Endothelial cell of umbilical vein (primary cell): ENCODE results near the gene SPANXN2. TPM values are rescaled to one million over a fixed set of nuclear protein-coding genes. Genes with fewer than 3 reads are reported as not detected.

Experiments
- BruUV-seq: library from RNA; stranded (reverse); fragments of 400-500 nt; replicated peaks from 2 replicates; lab custom pipeline; 2021; lab: Mats Ljungman, UMichigan
- CTCF ChIA-PET: fragments of 300-600, 350-600 bp; sonication (Branson Sonifier 250); formaldehyde crosslinking; loops from one replicate; lab custom pipeline; 2021; ENCODE audit warnings: antibody characterized with exemption, inconsistent platforms; lab: Charles Lee
- POLR2A ChIA-PET: fragments of 300-600, 350-600 bp; sonication (Branson Sonifier 250); formaldehyde crosslinking; loops from one replicate; lab custom pipeline; 2021; ENCODE audit warnings: antibody characterized with exemption, inconsistent platforms; lab: Charles Lee
- DNase-seq: peaks from one replicate; pipeline ENCODE4 v3.0.0-alpha.2; 2011; ENCODE audit warnings: low read depth, low spot score
- FAIRE-seq: peaks from 2 replicates; lab custom pipeline; 2011; peaks lifted over from hg19 to GRCh38; lab: Jason Lieb, UNC
- H2AFZ ChIP-seq: 2 replicates; pipeline ENCODE4 v1.6.0; 2012; ENCODE audit warnings: low read depth, low read length, control low read depth, inconsistent platforms
- H3K27ac ChIP-seq: 2 replicates; pipeline ENCODE4 v1.5.1; 2011; ENCODE audit warnings: low read depth, mild to moderate bottlenecking, control low read depth, low read length, moderate library complexity; ENCODE audit not compliant: insufficient read depth
- H3K27me3 ChIP-seq, 2 experiments: 2 replicates each; pipeline versions ENCODE4 v1.6.0 to v1.6.1; 2011; ENCODE audit warnings: low read length in 2 of 2, mixed read lengths in 1 of 2; ENCODE audit not compliant: control insufficient read depth in 2 of 2, insufficient read depth in 2 of 2
- H3K36me3 ChIP-seq, 2 experiments: 2 replicates in 1 of 2; 3 replicates in 1 of 2; pipeline ENCODE4 v1.5.1; 2011; ENCODE audit warnings: low read length in 2 of 2, mild to moderate bottlenecking in 1 of 2, moderate library complexity in 1 of 2; ENCODE audit not compliant: control insufficient read depth in 2 of 2, insufficient read depth in 2 of 2; ENCODE audit errors: extremely low read depth in 1 of 2
- H3K4me1 ChIP-seq: 3 replicates; pipeline ENCODE4 v1.5.1; 2011; ENCODE audit warnings: mild to moderate bottlenecking, low read length; ENCODE audit not compliant: control insufficient read depth, insufficient read depth; ENCODE audit errors: extremely low read depth
- H3K4me2 ChIP-seq: 2 replicates; pipeline ENCODE4 v1.6.1; 2011; ENCODE audit warnings: low read length, control low read depth, mixed read lengths; ENCODE audit not compliant: insufficient read depth
- H3K4me3 ChIP-seq, 3 experiments: fragments of 200-600 bp in 1 of 3; sonication (generic), shearing (Covaris generic) in 1 of 3; replicated peaks in 1 of 3; 2 replicates each; pipeline ENCODE4 v1.5.1; 2011 to 2016; ENCODE audit warnings: control low read depth in 3 of 3, low read length in 3 of 3, mild to moderate bottlenecking in 2 of 3, inconsistent platforms in 1 of 3, low read depth in 1 of 3, moderate library complexity in 1 of 3; ENCODE audit not compliant: insufficient read depth in 1 of 3
- H3K79me2 ChIP-seq: 2 replicates; pipeline ENCODE4 v1.6.0; 2012; ENCODE audit warnings: low read length, inconsistent platforms; ENCODE audit not compliant: control insufficient read depth, insufficient read depth
- H3K9ac ChIP-seq: replicated peaks from 2 replicates; pipeline ENCODE3; 2011; ENCODE audit warnings: low read length, control low read depth; ENCODE audit not compliant: insufficient read depth; ENCODE audit errors: extremely low read depth
- H3K9me1 ChIP-seq: replicated peaks from 3 replicates; pipeline ENCODE4 v1.6.0; 2011; ENCODE audit warnings: mild to moderate bottlenecking, low read length; ENCODE audit not compliant: control insufficient read depth, insufficient read depth; ENCODE audit errors: extremely low read depth
- H3K9me3 ChIP-seq: replicated peaks from 2 replicates; pipeline ENCODE4 v1.5.1; 2012; ENCODE audit warnings: low read length, inconsistent platforms; ENCODE audit not compliant: control insufficient read depth, insufficient read depth
- H4K20me1 ChIP-seq: replicated peaks from 2 replicates; pipeline ENCODE3; 2011; ENCODE audit warnings: mild to moderate bottlenecking, low read length; ENCODE audit not compliant: control insufficient read depth, insufficient read depth; ENCODE audit errors: extremely low read depth
- EZH2 ChIP-seq: IDR thresholded peaks from 2 replicates; pipeline ENCODE4 v1.6.1; 2012; ENCODE audit warnings: borderline replicate concordance, low read depth, mild to moderate bottlenecking, moderate library complexity, low read length, inconsistent platforms; ENCODE audit not compliant: severe bottlenecking
- FOS ChIP-seq: IDR thresholded peaks from 2 replicates; pipeline ENCODE4 v1.6.1; 2011; ENCODE audit warnings: mild to moderate bottlenecking, low read length, moderate library complexity, borderline replicate concordance; ENCODE audit not compliant: insufficient read depth
- GATA2 ChIP-seq: IDR thresholded peaks from 2 replicates; pipeline ENCODE4 v1.7.0; 2011; ENCODE audit warnings: low read depth, mild to moderate bottlenecking, moderate library complexity, mixed read lengths, low read length; ENCODE audit not compliant: insufficient read length, insufficient read depth
- JUN ChIP-seq: IDR thresholded peaks from 2 replicates; pipeline ENCODE4 v1.6.1; 2011; ENCODE audit warnings: borderline replicate concordance, low read depth; ENCODE audit not compliant: insufficient read length, insufficient read depth
- MAX ChIP-seq: IDR thresholded peaks from 2 replicates; pipeline ENCODE4 v1.6.1; 2011; ENCODE audit not compliant: insufficient read depth, insufficient read length
- MYC ChIP-seq: IDR thresholded peaks from one replicate; pipeline ENCODE4 v1.6.1; 2011; ENCODE audit warnings: mild to moderate bottlenecking, low read depth, low read length
- POLR2A ChIP-seq: IDR thresholded peaks from 2 replicates; pipeline ENCODE4 v1.6.1; 2012; ENCODE audit warnings: low read depth, mild to moderate bottlenecking, control low read depth, low read length
- POLR2AphosphoS5 ChIP-seq: IDR thresholded peaks from 2 replicates; pipeline ENCODE4 v1.6.1; 2012; ENCODE audit warnings: low read depth, mild to moderate bottlenecking, control low read depth, low read length, moderate library complexity; ENCODE audit not compliant: insufficient read depth
- dilution Hi-C: fragments of 300-500 bp; cut with MboI; formaldehyde crosslinking; loops from one replicate; pipeline ENCODE4 v1.15.0; 2019; ENCODE audit warnings: low sequenced_read_pairs; ENCODE audit not compliant: extremely low pct_ligation_motif_present
- intact Hi-C: fragments of 100-400 bp; cut with micrococcal nuclease; formaldehyde crosslinking; loops from one replicate; pipeline ENCODE4 v1.10.0; 2022
- polyA plus RNA-seq, 4 experiments: library from polyadenylated mRNA; depleted of rRNA in 3 of 4; stranded (reverse) in 3 of 4; unstranded in 1 of 4; fragments of >200 nt; gene quantifications; 2 replicates each; pipeline versions ENCODE4 v1.2.1 to v1.2.3, GENCODE V29; 2011 to 2012; ENCODE audit warnings: missing spikeins in 1 of 4
- total RNA-seq: library from RNA; stranded (reverse); gene quantifications from 2 replicates; pipeline ENCODE4 v1.2.3, GENCODE V29; 2021
- TF ChIP-seq, protein P1 (sequence below), 2 donors: IDR thresholded peaks; 1 replicate in 1 of 2; 2 replicates in 1 of 2; pipeline ENCODE4 v1.5.1; 2011; ENCODE audit warnings: low read length in 2 of 2, mild to moderate bottlenecking in 2 of 2, moderate library complexity in 2 of 2, control low read depth in 1 of 2, inconsistent platforms in 1 of 2, low read depth in 1 of 2; ENCODE audit not compliant: insufficient read depth in 1 of 2; ENCODE audit errors: extremely low read depth in 1 of 2

Gene SPANXN2
- total and polyA plus RNA-seq, 2 donors (not counting 3 experiments of a cell fraction or from before 2014, with no cell fraction given): not detected

DNA sequence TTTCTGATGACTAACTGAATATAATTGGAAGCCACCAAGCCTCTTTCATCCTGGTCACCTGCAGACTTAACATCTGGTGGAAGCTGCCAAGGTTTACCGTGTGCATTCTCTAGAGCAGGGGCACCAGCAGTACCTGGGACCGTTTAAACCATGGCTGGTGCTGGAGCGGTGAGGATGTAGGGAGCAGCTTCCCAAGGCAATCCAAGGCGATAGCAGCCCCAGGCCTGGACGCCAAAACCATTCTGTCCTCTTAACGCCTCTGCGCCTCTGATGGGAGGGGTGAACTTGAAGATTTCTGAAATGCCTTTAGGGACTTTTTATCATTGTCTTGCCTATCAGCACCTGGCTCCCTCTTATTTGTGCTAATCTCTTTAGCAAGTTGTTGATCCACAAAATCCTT, 37.3 kb upstream of the SPANXN2 start:
- no TSS peak for BruUV-seq
- Histone ChIP-seq H3K4me2 (no peak overlapping the region), H3K36me3 (no peaks in the 10 kb centered on the region), H3K9me3 (no peaks in the 10 kb centered on the region), H4K20me1 (no peaks in the 10 kb centered on the region), H3K27ac (no peak overlapping the region), H3K9ac (no peak overlapping the region), H3K27me3 (no peaks in the 10 kb centered on the region), H3K4me3 (no peak overlapping the region), H3K9me1 (no peaks in the 10 kb centered on the region), H3K4me1 (no peaks in the 10 kb centered on the region), H2AFZ (no peak overlapping the region), H3K79me2 (no peaks in the 10 kb centered on the region)
- DNase-seq (no peak), FAIRE-seq (no peak)
- intact Hi-C loops (no loop called here), dilution Hi-C loops (no loop called here)
- ChIA-PET POLR2A (no interaction called here), CTCF (no interaction called here)
- no peak for TF ChIP-seq POLR2AphosphoS5
- TF ChIP-seq FOS: no peak
- TF ChIP-seq POLR2A: no peak
- TF ChIP-seq, protein P1, sequence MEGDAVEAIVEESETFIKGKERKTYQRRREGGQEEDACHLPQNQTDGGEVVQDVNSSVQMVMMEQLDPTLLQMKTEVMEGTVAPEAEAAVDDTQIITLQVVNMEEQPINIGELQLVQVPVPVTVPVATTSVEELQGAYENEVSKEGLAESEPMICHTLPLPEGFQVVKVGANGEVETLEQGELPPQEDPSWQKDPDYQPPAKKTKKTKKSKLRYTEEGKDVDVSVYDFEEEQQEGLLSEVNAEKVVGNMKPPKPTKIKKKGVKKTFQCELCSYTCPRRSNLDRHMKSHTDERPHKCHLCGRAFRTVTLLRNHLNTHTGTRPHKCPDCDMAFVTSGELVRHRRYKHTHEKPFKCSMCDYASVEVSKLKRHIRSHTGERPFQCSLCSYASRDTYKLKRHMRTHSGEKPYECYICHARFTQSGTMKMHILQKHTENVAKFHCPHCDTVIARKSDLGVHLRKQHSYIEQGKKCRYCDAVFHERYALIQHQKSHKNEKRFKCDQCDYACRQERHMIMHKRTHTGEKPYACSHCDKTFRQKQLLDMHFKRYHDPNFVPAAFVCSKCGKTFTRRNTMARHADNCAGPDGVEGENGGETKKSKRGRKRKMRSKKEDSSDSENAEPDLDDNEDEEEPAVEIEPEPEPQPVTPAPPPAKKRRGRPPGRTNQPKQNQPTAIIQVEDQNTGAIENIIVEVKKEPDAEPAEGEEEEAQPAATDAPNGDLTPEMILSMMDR (IDR thresholded peaks at IDR 0.05; ENCODE audit: extremely low read depth in 1 of 2, insufficient read depth in 1 of 2, low read depth in 1 of 2, low read length in 2 of 2): no peak
- TF ChIP-seq EZH2: no peak
- no peak for TF ChIP-seq GATA2
- no peak for TF ChIP-seq JUN
- TF ChIP-seq MAX: no peak
- TF ChIP-seq MYC: no peak
